Epithelial cell of esophagus (primary cell): ENCODE data around the gene CELF1.

Experiments
- DNase-seq: peaks from one replicate; pipeline ENCODE4 v3.0.0; 2010; ENCODE audit warnings: low read depth
- H3K4me3 ChIP-seq: 2 replicates; pipeline ENCODE4 v1.5.1; 2011; ENCODE audit warnings: mild to moderate bottlenecking, low read length, control low read depth
- CTCF ChIP-seq: IDR thresholded peaks from 2 replicates; pipeline ENCODE4 v1.5.1; 2011; ENCODE audit warnings: low read depth, mild to moderate bottlenecking, low read length, control low read depth, inconsistent platforms; ENCODE audit not compliant: insufficient read depth; ENCODE audit errors: missing control alignments

CELF1 gene

GRCh38 chr11:47499614-47500013 lies 53.3 kb downstream of the CELF1 start:
- DNase-seq: no peak
- no peak for TF ChIP-seq CTCF
- H3K4me3 ChIP-seq: no peak overlapping the region

- H3K4me3 ChIP-seq: no peak overlapping the region
- TF ChIP-seq CTCF: no peak
- no peak for DNase-seq
Observed at GRCh38 chr11:47499161-47499560, 53.8 kb downstream of the CELF1 start.

- no peak for DNase-seq
- no peak overlapping the region for H3K4me3 ChIP-seq
- no peak for TF ChIP-seq CTCF
Observed at GRCh38 chr11:47498584-47499152, 54.3 kb downstream of the CELF1 start.

- DNase-seq: no peak
- no peak for TF ChIP-seq CTCF
- no peak overlapping the region for H3K4me3 ChIP-seq
Observed at GRCh38 chr11:47498149-47498548, 54.8 kb downstream of the CELF1 start.

- TF ChIP-seq CTCF: no peak
- no peak overlapping the region for H3K4me3 ChIP-seq
- DNase-seq: no peak
Observed at GRCh38 chr11:47496808-47497207, 56.1 kb downstream of the CELF1 start.

- DNase-seq: no peak
- H3K4me3 ChIP-seq: no peak overlapping the region
- TF ChIP-seq CTCF: no peak
Observed at GRCh38 chr11:47495856-47496217, 57.1 kb downstream of the CELF1 start.
